ENCODE data around the gene PGS1.
"Not testable (repeated sequence)": the region's sequence is repeated elsewhere in the genome, so short reads cannot be mapped to it uniquely, and the experiment has no call there.

PGS1 gene, protein sequence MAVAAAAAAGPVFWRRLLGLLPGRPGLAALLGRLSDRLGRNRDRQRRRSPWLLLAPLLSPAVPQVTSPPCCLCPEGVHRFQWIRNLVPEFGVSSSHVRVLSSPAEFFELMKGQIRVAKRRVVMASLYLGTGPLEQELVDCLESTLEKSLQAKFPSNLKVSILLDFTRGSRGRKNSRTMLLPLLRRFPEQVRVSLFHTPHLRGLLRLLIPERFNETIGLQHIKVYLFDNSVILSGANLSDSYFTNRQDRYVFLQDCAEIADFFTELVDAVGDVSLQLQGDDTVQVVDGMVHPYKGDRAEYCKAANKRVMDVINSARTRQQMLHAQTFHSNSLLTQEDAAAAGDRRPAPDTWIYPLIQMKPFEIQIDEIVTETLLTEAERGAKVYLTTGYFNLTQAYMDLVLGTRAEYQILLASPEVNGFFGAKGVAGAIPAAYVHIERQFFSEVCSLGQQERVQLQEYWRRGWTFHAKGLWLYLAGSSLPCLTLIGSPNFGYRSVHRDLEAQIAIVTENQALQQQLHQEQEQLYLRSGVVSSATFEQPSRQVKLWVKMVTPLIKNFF

DNA sequence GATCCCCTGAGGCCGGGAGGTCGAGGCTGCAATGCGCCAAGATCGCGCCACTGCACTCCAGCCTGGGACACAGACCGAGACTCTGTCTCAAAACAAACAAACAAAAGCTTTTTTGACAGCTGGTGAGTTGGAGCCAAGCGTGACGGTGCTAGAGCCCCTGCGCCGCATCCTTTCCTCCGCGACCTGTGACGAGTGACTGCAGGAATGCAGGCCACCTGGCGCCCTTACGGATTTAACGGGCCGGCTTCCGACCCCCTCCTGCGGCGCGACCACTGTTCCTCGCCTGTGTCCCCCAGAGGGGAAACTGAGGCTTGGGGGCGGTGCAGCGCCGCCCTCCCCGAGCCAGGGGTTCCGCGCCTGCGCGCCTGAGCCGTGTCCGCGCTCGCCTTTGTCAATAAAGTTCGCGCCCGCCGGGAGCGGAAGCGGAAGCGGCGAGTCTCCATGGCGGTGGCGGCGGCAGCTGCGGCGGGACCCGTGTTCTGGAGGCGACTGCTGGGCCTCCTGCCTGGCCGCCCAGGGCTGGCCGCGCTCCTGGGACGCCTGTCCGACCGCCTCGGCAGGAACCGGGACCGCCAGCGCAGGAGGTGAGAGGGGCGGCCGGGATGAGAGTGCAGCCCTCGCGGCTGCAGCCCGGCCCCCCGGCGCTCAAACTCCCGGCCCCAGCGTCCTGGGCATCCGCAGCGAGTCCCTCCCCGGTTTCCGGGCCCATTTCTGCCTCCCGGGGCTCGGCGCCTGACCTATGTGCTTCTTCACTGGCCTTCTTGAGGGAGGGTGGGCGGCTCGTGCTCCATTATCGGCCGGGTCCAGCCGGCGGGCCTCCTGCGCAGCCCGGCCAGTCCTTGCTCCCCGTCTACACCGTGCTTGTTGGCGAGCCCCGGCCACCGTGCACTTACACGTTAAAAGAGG, at the start of gene PGS1:
Gene PGS1 (plus strand): TSS at position 425 of the 906 bp plus-strand sequence. CDS start 17 bp downstream, at position 442.
- peak; percentile 60 for DNase-seq

- peak; percentile 87 for DNase-seq
These were observed 49.0 kb upstream of the PGS1 start for GRCh38 chr17:78329263-78330059.

GRCh38 chr17:78330570-78331224, 47.8 kb upstream of the PGS1 start:
- DNase-seq = peak; percentile 76

- DNase-seq = not testable (repeated sequence)
These were observed 47.1 kb upstream of the PGS1 start for GRCh38 chr17:78331355-78331754.

- no peak for DNase-seq
These were observed 45.5 kb upstream of the PGS1 start for GRCh38 chr17:78332991-78333390.

DNA sequence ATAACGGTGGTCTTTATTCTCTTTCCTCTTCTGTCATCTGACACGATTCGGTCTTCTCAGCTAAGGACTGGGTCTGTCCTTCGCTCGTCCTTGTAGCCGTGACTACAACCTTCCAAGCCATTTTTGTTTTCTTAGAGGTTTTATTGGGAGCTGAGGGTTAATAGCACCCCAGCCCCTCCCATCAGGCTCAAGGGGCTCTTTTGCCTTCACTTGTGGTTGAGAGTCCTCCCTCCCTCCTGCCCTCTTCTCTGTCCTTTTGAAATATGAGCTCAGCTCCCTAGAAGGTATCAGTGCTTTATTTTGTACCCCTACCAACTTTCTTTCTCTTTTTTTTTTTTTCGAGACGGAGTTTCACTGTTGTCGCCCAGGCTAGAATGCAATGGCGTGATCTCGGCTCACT, 43.2 kb upstream of the PGS1 start:
- no peak for DNase-seq

GRCh38 chr17:78337244-78338109, 41.0 kb upstream of the PGS1 start:
- peak; percentile 82 for DNase-seq

DNA sequence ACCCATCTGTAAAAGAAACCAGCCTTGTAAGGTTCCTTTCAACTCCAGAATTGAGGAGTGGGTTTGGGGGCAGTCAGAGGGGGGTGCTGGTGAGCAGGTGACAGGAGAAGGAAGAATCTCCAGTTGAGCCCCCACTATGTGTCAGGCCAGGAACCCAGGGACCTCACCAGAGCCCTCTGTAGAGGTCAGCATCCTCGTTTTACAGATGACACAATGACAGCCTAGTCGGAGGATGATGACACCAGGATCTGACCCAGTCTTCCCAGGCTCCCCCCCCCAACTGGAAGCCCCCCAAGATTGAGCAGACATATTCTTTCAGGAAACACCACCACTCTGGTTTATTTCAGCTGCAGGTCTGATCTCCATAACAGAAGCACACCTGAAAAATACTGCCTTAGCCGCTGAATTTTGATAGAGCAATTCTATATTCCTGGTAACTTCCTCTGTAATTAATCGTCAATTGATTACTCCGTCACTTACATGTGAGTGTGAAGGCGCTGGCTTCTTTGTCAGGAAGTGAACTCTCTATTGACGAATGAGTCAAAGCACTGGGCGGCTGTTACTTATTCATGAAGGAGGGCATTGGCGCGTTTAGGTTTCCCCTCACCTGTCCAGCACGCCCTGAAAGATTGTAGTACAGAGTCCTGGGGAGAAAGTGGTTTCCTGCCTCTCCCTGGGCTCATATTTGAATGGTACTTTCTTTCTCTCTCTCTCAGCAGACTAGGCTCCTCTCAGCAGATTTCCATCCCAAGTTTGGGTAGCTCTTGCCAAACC, 39.8 kb upstream of the PGS1 start:
- DNase-seq = no peak

- no peak for DNase-seq
These were observed 38.1 kb upstream of the PGS1 start for GRCh38 chr17:78340183-78340955.

DNA sequence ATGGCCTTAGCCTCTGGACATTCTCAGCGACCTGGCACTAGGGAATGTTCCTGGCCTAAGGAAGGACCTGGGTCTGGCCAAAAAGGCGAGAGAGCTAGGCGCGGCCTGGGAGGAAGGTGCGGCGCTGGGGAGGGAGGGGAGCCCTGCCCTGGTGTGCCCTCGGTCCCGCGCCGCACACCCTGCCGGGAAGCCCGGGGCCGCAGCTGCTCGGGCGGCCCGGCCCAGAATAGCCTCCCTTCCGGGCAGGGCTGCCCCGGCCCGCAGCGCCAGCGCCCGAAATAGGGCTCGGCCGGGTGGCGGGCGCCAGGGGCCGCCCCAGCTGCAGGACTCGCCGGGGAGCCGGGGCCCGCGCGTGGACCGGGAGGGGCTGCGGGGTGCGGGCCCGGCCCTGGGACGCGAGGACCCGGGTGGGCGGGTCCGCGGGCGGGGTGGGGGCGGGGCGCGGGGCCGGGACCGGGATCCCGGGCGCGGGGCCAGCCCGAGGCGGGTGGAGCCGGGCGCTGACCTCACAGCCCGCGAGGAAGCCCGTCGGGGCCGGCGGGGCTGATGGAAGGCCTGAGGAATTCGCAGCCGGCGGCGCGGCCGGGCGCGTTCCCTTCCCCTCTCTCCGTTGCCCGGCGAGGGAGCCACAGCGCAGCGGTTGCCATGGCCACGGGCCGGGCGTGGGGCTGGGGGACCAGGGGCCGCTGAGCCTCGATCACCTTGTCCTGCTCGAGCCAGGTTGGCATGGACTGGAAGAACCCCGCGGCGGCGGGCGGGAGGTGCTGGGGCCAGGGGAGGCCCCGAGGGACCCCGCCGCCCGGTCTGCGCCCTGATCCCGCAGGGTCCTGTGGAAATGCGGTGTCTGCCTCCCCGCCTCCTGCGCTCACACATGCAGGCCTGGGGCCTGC, 36.6 kb upstream of the PGS1 start:
- DNase-seq = peak; percentile 64

GRCh38 chr17:78342449-78343186, 35.8 kb upstream of the PGS1 start:
- peak; percentile 77 for DNase-seq

DNA sequence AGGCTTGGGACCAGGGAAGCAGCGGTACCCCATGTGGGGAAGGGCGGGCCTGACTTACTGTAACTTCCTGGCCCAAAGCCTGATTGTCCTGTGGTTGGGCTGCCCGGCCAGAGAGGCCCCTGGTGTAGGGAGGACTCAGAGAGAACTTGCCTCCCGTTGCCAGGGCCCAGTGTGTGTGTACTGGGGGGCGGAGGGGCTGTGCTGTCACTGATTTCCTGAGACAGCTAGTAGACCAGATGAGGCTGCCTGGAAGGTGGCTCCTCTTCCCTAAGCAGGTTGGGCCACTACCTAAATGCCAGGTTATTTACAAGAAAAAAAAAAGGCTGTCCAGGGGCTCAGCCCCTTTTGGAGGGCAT, 35.3 kb upstream of the PGS1 start:
- DNase-seq = peak; percentile 77

DNA sequence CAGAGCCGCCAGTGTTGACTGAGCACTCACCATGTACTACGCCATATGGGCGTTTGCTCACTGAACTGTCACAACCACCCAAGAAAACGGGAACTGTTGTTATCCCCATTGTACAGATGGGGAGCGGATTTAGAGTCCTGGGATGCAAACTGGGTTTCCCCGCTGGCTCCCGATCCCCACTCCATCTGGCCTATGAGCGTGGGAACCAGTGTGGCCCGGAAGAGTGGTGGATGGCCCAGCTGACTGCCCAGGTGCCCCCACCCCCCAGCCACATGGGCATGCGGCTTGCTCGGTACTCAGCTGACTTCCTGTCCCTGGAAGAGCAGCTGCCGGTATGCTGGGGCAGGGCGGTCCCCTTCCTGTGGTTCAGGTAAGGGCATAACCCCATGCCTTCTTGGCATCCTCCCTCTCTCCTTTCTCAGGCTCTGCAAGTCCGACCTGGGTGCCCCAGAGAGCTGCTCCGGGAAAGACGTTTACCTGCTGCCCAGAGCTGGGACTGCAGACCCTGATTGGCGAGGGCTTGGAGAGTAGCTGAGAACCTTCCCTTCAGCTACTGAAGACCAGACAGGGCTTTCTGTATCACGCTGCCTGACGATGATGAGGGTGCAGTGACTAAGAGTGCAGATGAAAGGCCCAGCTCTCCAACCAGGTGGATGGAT, 34.8 kb upstream of the PGS1 start:
- no peak for DNase-seq

DNA sequence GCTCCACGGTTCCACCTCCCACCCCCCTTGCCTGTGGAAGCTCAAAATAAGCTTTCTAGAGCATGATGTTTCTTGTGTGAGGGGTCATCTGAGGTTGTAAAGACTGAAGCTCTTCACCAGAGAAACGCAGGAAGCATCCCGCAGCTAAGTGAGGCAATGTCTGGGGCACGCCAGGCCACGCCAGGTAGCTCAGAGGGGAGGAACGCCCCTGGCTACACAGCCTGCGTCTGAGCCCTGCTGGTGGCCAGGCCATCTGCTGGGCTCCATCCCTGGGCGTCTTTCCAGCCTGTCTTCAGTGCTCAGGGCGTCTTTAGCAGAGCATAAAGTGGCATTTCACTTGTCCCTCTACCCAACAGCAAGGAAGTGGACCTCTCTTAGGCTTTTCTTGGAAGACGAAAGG, 33.8 kb upstream of the PGS1 start:
- DNase-seq = no peak

GRCh38 chr17:78345172-78345571, 33.3 kb upstream of the PGS1 start:
- no peak for DNase-seq

GRCh38 chr17:78345791-78346494, 32.5 kb upstream of the PGS1 start:
- no peak for DNase-seq

Data from T1000 (cell line).